Heart left ventricle (tissue), 13 donors: ENCODE results near the gene ADGRB3.

Experiments
- CTCF ChIP-seq, 12 donors: fragments of 200-600 bp; sonication (generic) in 4 of 12; IDR thresholded peaks; one replicate each; pipeline versions ENCODE4 v1.5.0 to v1.8.0; 2018 to 2022; ENCODE audit warnings: antibody characterized with exemption in 12 of 12, mild to moderate bottlenecking in 5 of 12
- POLR2A ChIP-seq, 2 donors: fragments of 450-650 bp; IDR thresholded peaks; one replicate each; pipeline ENCODE4 v1.6.1; 2017; ENCODE audit warnings: antibody characterized with exemption in 2 of 2, mild to moderate bottlenecking in 2 of 2, moderate library complexity in 2 of 2
- donor health status: ischemic (EF 13 %, LVEDD 7.1; RV severe dilation, severe dysfunction).
- donor health status: DM: no; HTN: yes; CAD: no.
- donor health status: DM: no; HTN: no; CAD: no.
- donor health status: ischemic (EF 25% LVEDD 6.9; RV normal size, moderate dysfunction).
- donor health status: ischemic (EF 25% LVEDD 5.7; RV mildly dilated, moderate dysfunction).
- donor health status: ischemic (EF 35%, LVEDD 5.7; RV mildly dilated, moderate dysfunction).
- donor health status: nonischemic (EF 11% LVEDD 7.7; RV severe dilation, severe dysfunction).
- donor health status: DM: yes; HTN: yes; CAD: no.
- donor health status: PGD.
- donor health status: ischemic (EF 29% LVEDD 5.4; RV normal size, mild dysfunction).
- donor health status: nonischemic (EF 23%, LVEDD 6.1; RV moderate dilation, normal function).

GRCh38 chr6:69164564-69165229, 529.6 kb downstream of the ADGRB3 start:
- TF ChIP-seq CTCF (IDR thresholded peaks at IDR 0.05), result peak in 7 of 12 donors; percentile 14 to 33 (median 27)
- no peak for TF ChIP-seq POLR2A (IDR thresholded peaks at IDR 0.05)
